Measurements from ENCODE around the gene RAB6A.

Gene RAB6A

GRCh38 chr11:73652046-73652730, 108.7 kb downstream of the RAB6A start:
- no peak for DNase-seq

- DNase-seq: no peak
Observed at GRCh38 chr11:73651661-73652045, 109.2 kb downstream of the RAB6A start.

GRCh38 chr11:73651252-73651651, 109.6 kb downstream of the RAB6A start:
- no peak for DNase-seq

- DNase-seq: no peak
Observed at GRCh38 chr11:73650400-73650799, 110.5 kb downstream of the RAB6A start.

- DNase-seq: no peak
Observed at GRCh38 chr11:73649206-73649605, 111.7 kb downstream of the RAB6A start.

GRCh38 chr11:73648571-73649046, 112.3 kb downstream of the RAB6A start:
- no peak for DNase-seq

GRCh38 chr11:73648121-73648520, 112.8 kb downstream of the RAB6A start:
- no peak for DNase-seq

- DNase-seq: peak; percentile 92
Observed at GRCh38 chr11:73647459-73648100, 113.3 kb downstream of the RAB6A start.

GRCh38 chr11:73645972-73646631, 114.8 kb downstream of the RAB6A start, which contains the start of gene PLEKHB1:
Gene PLEKHB1 (plus strand): TSS chr11:73646581. CDS start chr11:73646609, 28 bp downstream.
- no peak for DNase-seq

GRCh38 chr11:73645121-73645969, 115.5 kb downstream of the RAB6A start:
- no peak for DNase-seq

GRCh38 chr11:73641668-73642067, 119.2 kb downstream of the RAB6A start:
- DNase-seq: no peak

GRCh38 chr11:73640592-73640991, 120.3 kb downstream of the RAB6A start:
- DNase-seq: no peak

- no peak for DNase-seq
Observed at GRCh38 chr11:73637012-73637411, 123.9 kb downstream of the RAB6A start.

GRCh38 chr11:73636249-73636648, 124.6 kb downstream of the RAB6A start:
- DNase-seq: no peak

- DNase-seq: no peak
Observed at GRCh38 chr11:73635721-73636120, 125.2 kb downstream of the RAB6A start.

GRCh38 chr11:73633999-73634398, 126.9 kb downstream of the RAB6A start:
- DNase-seq: no peak

GRCh38 chr11:73632996-73633395, 127.9 kb downstream of the RAB6A start:
- no peak for DNase-seq

- no peak for DNase-seq
Observed at GRCh38 chr11:73629907-73630306, 131.0 kb downstream of the RAB6A start.

GRCh38 chr11:73625696-73626318, 135.1 kb downstream of the RAB6A start:
- peak; percentile 62 for DNase-seq

All from stimulated activated CD4-positive, alpha-beta T cell treated with anti-CD3 and anti-CD28 coated beads, Interleukin-1b, Interleukin-23, amount 100 ng/mL, for 48 hours (primary cell).